HG03175 (cell line): ENCODE data around the gene RNF145.

Source experiments
- ATAC-seq: cut with Tn5 transposase; IDR thresholded peaks from one replicate; pipeline ENCODE4 v1.9.1; 2021; ENCODE audit warnings: mild to moderate bottlenecking, moderate library complexity; ENCODE audit not compliant: unreplicated experiment

The RNF145 gene

DNA sequence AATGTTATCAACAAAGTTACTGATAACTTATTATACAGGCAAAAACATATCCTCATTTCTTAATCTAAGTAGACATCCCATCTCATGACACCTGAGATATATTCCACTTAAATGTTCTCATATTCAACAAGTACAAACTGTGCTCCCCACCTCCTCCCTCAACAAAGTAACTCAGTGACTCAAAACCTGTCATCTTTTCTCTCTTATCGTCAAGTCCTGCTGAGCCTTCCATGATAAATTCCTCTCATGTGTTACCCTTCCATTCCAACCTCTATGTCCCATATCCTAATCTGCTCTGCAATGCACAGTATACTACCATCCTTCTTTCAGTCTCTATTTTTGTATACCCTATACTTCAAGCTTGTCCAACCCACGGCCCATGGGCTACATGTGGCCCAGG, 13.6 kb downstream of the RNF145 start:
- no peak for ATAC-seq

DNA sequence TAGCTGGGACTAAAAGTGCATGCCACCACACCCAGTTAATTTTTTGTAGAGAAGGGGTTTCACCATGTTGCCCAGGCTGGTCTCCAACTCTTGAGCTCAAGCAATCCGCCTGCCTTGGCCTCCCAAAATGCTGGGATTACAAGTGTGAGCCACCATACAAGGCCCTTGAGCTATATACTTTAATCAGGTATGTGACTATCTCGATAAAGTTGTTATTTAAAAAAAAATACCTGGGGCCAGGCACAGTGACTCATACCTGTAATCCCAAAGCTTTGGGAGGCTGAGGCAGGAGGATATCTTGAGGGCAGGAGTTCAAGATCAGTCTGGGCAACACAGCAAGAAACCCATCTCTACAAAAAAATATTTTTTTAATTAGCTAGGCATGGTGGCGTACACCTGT, 19.2 kb downstream of the RNF145 start:
- ATAC-seq, result no peak

DNA sequence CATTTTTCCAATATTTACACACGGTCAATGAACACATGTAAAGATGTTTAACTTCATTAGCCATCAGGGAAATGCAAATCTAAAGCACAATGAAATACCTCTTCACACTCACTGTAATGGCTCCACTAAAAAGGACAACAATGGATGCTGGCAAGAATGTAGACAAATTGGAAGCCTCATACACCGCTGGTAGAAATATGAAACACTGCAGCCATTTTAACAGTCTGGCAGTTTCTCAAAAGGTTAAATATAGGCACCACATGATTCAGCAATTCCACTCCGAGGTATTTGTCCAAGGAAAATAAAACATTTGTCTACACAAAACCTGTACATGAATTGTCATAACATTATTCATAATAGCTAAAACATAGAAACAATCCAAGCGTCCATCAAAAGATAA, 20.0 kb downstream of the RNF145 start:
- no peak for ATAC-seq

DNA sequence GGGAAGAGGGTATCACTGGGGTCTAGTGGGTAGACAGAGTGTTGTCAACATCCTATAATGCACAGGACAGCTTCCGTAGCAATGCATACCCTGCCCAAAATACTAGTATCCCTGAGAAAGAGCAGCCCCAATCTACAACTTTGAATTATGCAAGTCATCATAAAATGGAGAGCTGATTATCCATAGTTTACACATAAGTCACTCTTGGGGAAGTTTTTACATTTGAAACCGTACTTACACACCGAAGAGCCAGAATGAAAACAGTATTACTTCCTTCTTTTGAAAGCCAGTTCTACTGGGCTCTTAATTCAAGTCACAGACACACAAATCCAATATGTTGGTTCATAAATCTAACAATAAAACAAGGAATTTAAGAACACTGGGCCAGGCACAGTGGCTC, 21.6 kb downstream of the RNF145 start:
- no peak for ATAC-seq

DNA sequence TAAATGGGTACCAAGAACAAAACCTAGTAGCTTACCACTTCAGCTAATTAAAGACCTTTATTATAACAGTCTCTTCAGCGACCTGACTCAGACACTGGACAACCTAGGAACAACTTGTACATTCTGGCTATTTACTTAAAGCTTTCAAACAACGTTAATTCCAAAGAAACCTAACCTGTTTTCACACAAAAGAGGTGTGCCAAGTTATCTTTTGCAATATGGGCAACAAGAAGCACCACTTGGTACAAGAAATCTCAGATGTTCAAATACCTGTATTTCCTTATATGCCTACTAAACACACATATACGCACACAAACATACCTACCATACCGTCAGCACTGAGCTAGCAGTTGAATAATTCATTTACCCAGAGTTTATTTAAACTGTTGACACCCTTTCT, 23.0 kb downstream of the RNF145 start:
- no peak for ATAC-seq

DNA sequence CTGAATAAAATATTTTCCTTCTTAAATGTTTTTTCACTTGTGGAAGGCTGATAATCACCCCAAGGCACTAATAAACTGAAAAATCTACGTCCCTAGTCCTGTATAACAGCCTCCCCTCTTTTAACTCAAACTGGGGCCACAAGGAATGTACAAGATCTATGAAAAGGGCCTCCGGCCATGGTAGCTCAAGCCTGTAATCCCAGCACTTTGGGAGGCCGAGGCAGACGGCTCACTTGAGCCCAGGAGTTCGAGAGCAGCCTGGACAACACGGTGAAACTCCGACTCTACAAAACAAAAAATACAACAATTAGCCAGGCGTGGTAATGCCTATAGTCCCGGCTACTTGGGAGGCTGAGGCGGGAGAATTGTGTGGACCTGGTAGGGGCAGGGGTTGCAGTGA, 23.6 kb downstream of the RNF145 start:
- no peak for ATAC-seq

DNA sequence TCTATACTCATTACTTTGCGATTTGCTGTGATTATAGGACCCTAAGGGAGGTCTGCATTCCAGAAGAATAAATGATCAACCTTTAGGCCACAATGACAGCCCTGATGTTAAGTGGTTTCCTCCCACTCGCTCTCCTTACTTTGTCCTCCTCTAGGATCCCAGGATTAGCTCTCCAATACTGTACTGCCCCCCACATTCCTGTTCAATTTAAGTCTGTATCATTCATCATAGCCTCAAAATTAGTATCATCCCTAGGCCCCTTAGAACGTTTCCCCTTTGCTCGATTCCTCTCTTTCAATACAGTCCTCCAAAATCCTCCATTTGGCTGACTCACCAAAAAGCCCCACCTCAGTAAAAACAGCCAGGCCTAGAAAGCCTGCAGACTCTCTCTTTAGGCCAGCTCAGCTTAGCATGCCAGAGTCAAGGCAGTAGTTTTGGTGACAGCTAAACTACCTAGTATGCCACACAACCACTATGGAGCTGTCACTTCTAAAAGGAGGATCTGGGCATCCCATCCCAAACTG, 24.4 kb downstream of the RNF145 start:
- no peak for ATAC-seq

DNA sequence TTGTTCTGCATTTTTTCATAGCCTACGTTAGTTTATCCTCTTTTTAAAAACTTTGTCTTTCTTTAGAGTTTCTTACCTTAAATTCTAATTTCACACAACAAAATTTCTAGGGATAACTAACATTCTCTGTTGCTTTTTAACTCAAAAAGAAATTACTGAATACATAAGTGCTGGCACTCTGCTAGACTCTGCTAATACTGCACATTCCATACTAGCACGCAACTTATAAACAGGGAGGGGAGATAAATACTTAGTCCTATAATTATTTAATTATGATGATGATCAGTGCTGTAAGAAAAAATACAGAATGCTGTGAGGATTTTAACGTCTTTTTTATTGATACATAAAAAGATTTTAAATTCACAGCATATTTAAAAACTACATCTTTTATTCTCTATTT, 25.1 kb downstream of the RNF145 start:
- ATAC-seq, result no peak

DNA sequence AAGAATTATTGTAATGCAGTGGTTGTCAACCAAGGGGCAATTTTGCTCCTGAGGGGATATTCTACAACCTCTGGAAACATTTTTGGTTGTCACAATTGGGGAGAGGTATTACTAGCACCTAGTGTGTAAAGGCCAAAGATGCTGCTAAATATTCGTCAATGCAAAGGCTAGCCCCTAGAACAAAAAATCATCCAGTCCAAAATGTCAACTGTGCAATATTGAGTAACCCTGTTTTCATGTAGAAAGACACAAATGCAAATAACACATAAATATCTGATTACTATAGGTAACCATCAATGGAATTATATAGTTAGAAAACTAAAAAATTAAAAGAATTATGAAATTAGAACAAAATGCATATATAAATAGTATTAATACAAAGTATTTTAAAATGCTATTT, 26.1 kb downstream of the RNF145 start:
- ATAC-seq, result no peak

DNA sequence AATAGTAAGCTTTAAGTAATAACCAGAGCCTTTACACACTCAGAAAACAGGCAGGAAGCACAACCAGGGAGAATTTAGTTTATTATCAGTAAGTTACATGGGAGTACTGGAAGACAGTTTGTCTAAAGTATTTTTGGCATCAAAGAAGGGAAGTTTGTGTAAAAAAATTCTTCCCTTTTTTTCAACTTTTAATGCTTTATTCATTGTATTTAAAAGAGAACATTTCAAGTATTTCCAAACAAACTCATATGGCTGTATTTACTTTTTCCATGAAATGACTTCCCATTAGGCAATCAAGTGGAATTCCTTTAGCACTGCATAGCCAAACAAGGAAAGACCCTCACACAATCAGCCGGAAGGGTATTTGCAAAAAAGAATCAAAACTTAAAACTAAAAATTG, 26.7 kb downstream of the RNF145 start:
- no peak for ATAC-seq

DNA sequence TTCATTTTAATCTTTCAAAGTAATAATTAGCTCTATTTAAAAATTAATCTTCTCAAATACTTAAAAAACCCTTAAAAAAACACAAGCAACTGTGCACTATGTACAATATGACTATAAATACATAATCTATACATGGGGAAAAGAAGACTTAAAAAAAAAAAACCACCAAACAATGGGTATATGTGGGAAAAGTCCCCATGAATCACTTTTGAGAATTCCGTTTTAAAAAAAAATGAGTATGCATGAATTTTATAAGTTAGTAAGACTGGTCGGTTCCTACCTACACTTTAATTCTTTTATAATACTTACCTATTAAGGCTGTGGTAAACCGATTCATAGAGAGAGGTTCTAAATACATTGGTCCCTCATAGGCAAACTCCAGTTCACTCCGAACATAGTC, 27.7 kb downstream of the RNF145 start:
- ATAC-seq, result no peak

DNA sequence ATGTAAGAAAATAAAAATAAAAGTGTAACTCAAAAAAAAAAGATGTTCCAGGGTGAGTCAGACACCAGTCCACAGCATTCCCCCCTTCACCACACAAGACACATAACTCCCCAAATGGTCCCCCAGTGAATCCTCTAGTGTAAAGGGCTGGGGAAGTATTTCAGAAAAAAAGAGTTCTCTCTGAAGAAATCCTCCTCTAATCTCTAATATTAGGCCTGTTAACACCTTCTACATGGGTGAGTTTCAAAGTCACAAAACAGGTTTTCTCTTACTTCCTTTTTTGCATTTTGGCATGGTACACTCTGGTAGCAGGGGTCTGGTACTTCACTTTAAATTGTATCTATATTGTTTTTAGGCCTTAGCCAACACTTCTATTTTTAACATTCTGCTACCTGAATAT, 28.2 kb downstream of the RNF145 start:
- ATAC-seq, result peak; percentile 80

DNA sequence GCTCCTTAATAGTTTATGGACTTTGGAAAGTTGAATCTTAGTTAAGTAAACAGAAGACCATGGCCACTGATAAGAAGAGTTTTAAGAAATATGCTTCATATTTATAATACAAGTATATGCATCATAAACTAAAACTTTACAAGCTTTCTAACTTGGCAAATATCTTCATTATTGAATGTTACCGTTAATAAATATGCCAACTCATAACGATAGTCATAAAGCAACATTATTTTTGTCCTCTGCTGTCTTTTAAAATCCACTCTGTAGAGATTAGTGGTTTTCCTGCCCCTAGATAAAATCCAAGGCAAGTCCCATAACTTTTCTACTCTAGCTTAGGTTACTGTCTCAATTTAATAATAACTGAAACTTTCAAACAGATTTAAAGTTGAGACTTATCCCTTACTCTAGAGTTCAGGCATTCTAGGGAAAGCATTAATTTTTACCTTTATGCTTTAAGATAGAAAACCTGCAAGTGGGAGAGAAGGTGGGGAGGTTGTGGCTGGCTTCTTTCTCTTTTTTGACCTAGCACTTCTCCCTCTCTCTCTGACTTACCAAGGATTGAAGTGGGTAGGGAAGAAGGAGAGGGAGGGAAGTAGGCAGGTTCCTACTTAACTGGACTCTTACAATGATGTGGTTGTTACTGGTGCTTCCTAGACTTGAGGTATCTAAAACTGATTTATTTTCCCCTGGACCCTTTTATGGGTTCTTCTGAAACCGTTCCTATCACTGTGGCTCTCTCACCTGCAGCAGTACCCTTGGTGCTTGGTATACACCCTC, 29.6 kb downstream of the RNF145 start:
- no peak for ATAC-seq

DNA sequence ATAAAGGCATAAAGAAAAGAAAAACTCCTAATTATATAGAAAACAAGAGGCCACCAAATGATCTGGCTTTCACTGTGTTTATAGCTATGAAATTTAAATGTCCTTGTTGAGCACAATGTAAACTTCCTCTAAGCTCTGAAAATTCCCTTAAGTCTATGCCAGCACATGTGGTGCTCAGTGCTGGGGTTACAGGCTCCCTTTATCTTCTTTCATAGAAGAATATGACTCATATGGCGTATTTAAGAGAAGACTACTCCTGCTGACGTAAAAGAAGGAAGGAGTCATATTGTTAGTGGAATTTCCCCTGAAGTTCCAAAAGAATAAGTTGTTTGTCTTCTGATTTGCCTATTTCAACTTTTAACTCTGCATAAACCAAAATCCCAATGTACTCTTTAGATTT, 30.4 kb downstream of the RNF145 start:
- no peak for ATAC-seq

DNA sequence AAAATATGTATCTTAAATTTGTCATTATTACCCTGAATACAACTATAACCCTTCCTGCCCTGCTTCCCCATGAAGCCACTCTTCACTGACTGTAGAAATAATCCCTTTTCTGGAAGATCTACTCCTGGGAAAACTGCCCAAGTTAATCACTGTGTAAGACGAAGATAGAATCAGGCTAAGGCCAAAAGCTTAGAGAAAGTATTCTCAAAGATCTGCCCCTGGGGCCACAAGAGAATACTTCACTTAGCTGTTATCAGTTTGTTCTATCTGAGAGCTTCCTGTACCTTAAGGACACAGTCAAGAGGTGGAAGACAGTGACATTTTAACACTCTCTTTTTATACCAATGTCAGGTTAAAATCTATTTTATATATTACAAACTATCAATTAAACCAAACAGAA, 33.8 kb downstream of the RNF145 start:
- no peak for ATAC-seq

DNA sequence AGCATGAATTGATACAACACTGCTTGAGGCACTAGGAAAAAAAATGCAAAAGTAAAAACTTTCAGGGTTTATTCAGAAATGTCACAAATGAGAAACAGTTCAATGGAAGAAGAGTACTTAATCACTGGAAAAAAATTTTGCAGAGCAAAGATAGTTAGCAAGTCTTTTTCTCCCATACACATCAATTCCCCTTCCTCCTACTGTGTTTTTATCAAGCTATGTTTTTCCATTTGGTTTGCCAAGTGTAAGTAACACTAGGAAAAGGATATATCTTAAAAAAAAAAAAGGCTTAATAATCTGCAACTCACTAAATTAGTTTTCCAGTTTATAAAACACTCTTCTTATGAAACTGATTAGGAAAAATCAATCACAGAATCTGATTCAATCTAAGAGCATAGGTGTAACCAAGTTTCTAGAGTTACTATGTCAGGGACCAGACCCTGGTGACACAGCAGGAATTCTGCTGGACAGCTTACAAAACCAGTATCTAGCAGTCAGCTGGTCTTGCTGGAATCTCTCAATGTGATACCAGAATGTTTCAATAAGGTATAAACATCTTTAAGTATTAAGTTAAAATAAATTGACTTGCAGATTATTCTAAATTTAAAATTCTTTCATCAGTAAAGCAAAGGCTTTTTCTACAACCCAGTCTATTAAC, 34.7 kb downstream of the RNF145 start:
- ATAC-seq, result no peak

DNA sequence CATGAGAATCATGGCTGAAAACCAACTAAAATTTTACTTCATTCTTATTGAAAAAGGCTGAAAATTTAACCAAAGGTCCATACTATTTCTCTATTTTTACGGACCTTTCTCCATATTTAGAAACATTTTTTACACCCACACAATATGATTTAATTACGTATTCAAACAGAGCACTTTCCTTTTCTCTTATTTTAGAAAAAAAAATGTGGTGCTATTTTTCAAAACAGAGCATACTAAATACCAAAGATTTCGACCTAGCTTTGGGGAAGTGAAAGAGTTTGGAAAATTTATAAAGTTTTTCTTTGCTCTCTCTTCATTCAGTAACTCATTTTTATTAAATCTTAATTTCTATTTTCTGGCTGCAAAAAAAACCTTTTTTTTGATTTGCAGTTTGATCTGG, 38.1 kb downstream of the RNF145 start:
- ATAC-seq, result no peak

DNA sequence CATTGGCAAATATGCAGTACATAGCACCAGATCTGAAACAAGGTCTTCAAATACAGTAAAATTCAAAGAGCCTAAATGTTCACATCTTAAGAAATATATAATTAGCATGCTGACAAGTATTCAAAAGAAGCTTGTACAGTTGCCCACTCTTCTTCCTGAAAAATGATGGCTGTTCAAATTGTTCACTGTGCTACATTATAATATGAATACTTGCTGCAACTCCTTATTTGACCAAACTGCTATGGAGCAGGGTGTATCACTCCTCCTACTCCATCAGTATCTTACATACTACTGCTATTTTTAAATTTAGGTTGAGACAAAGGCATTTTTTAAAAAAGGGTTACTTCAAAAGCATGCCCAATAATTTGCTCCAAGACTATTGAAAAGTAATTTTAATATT, 39.3 kb downstream of the RNF145 start:
- no peak for ATAC-seq

DNA sequence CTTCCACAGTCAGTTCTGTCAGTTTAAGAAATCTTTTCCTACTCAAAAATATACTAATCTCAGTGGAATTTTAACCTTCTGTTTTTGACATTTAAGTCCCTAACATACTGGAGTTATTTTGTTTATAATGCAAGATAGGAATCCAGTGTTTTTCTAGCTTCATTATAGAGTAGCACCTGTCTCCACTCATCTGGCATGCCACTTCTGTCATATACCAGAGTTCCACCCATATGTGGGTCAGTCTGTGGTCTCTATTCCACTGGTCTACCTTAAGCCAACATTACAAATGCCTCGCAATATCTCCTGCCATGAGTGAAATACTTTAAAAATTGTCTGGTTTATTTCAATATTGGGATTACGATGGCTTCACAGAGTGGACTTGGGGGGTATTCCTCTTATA, 42.9 kb downstream of the RNF145 start:
- ATAC-seq, result no peak

DNA sequence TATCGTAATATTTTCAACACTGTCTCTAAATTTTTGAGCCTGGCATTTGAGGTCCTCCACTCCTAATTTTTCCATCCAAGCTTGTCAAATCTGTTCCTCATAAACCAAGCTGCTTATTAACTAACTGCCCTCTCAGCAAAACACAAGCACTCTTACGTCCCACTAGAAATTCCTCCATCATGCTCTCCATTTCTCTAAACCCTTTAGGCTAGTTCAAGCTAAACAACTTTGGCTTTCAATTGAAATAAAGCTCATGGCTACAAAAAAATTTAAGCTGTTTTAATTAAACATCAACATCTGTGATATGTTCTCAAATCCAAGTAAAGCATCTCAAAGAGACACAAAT, 45.7 kb downstream of the RNF145 start:
- no peak for ATAC-seq

DNA sequence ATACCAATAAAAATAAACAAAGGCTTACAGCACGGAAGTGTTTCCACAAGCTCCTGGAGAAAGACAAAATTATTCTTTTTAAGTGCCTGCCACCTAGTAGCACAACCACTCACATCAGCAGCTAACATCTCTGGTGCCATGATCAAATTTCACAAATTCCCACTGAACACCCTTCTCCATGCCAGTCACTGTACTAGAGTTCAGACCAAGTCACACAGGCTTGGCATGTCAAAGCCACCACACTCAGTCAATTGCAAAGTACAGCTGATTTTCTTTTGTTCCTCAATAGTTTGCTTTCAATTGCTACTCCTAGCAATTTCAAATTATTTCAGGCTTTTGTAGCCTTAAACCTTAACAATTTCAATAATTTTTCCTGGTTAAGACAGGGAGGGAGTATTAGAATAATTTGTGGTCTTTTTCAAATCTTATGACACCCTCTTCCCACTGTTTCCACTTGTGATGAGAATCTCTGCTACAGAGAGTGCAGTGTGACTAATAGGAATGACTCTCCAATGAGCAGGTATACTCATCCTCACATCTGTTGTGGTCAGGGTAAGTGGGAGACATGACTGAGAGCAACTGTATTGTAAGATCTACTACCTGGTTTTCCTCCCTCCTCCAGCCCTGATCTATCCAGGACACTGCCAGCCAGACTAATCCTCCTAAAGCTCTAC, 46.2 kb downstream of the RNF145 start:
- ATAC-seq, result no peak
